Ishikawa (cell line): Measurements from ENCODE around the gene SNX24.

Experiments
- CEBPB ChIP-seq: IDR thresholded peaks from 2 replicates; pipeline ENCODE4 v1.6.1; 2012
- CREB1 ChIP-seq: IDR thresholded peaks from 2 replicates; pipeline ENCODE4 v1.6.1; 2012; ENCODE audit warnings: low read depth
- EGR1 ChIP-seq: IDR thresholded peaks from 2 replicates; pipeline ENCODE4 v1.6.1; 2012
- EP300 ChIP-seq: IDR thresholded peaks from 2 replicates; pipeline ENCODE4 v1.6.1; 2012; ENCODE audit warnings: borderline replicate concordance
- FOXM1 ChIP-seq: IDR thresholded peaks from 2 replicates; pipeline ENCODE4 v1.6.1; 2012; ENCODE audit warnings: low read depth, borderline replicate concordance
- MAX ChIP-seq: IDR thresholded peaks from 2 replicates; pipeline ENCODE4 v1.6.1; 2012
- NFIC ChIP-seq: IDR thresholded peaks from 2 replicates; pipeline ENCODE4 v1.6.1; 2012
- RAD21 ChIP-seq: IDR thresholded peaks from 2 replicates; pipeline ENCODE4 v1.6.1; 2012; ENCODE audit warnings: low read depth
- TAF1 ChIP-seq: IDR thresholded peaks from 2 replicates; pipeline ENCODE4 v1.6.1; 2012; ENCODE audit warnings: low read depth, mild to moderate bottlenecking
- TCF12 ChIP-seq: IDR thresholded peaks from 2 replicates; pipeline ENCODE4 v1.6.1; 2012; ENCODE audit warnings: low read depth
- TEAD4 ChIP-seq: IDR thresholded peaks from 2 replicates; pipeline ENCODE4 v1.6.1; 2012
- USF1 ChIP-seq: IDR thresholded peaks from 2 replicates; pipeline ENCODE4 v1.6.1; 2012
- YY1 ChIP-seq: IDR thresholded peaks from 2 replicates; pipeline ENCODE4 v1.6.1; 2012; ENCODE audit warnings: low read depth
- ZBTB7A ChIP-seq: IDR thresholded peaks from 2 replicates; pipeline ENCODE4 v1.6.1; 2012; ENCODE audit warnings: low read depth
- TF ChIP-seq, protein P1 (sequence below): IDR thresholded peaks from 2 replicates; pipeline ENCODE4 v1.6.1; 2012; ENCODE audit warnings: low read depth, mild to moderate bottlenecking

The SNX24 gene

GRCh38 chr5:122996091-122996490 is 150.7 kb downstream of the SNX24 start:
- no peak for TF ChIP-seq MAX
- TF ChIP-seq RAD21, result no peak

DNA sequence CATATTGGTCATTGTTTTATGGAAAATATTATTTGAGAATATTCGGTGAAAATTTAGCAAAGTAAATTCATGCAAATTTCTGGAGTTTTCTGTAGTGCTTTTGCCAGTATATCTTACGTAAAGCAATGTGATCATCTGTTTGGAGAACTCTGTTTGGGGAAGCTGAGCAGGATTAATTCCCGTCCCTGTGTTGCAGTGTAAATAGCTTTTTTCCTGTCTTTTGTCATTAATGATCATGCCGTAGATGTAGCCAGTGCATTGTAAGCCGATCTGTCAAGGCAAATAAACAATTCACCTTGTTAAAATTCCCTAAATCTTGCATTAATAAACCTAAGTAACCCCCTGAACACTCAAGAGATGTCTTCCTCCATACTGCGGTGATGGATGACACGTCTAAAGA is 151.9 kb downstream of the SNX24 start:
- no peak for TF ChIP-seq USF1

GRCh38 chr5:122999947-123000563 is 154.6 kb downstream of the SNX24 start:
- no peak for TF ChIP-seq ZBTB7A
- TF ChIP-seq RAD21, result peak; percentile 65; the same call in 1 of the 2 replicates

GRCh38 chr5:123000731-123001130 is 155.3 kb downstream of the SNX24 start:
- TF ChIP-seq FOXM1 (no peak), ZBTB7A (no peak), YY1 (no peak)
- TF ChIP-seq, protein P1, sequence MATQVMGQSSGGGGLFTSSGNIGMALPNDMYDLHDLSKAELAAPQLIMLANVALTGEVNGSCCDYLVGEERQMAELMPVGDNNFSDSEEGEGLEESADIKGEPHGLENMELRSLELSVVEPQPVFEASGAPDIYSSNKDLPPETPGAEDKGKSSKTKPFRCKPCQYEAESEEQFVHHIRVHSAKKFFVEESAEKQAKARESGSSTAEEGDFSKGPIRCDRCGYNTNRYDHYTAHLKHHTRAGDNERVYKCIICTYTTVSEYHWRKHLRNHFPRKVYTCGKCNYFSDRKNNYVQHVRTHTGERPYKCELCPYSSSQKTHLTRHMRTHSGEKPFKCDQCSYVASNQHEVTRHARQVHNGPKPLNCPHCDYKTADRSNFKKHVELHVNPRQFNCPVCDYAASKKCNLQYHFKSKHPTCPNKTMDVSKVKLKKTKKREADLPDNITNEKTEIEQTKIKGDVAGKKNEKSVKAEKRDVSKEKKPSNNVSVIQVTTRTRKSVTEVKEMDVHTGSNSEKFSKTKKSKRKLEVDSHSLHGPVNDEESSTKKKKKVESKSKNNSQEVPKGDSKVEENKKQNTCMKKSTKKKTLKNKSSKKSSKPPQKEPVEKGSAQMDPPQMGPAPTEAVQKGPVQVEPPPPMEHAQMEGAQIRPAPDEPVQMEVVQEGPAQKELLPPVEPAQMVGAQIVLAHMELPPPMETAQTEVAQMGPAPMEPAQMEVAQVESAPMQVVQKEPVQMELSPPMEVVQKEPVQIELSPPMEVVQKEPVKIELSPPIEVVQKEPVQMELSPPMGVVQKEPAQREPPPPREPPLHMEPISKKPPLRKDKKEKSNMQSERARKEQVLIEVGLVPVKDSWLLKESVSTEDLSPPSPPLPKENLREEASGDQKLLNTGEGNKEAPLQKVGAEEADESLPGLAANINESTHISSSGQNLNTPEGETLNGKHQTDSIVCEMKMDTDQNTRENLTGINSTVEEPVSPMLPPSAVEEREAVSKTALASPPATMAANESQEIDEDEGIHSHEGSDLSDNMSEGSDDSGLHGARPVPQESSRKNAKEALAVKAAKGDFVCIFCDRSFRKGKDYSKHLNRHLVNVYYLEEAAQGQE, result no peak

- TF ChIP-seq NFIC, result no peak
- TF ChIP-seq TAF1, result no peak
- no peak for TF ChIP-seq YY1
- TF ChIP-seq USF1, result no peak
- TF ChIP-seq, protein P1, result no peak
These were observed 156.4 kb downstream of the SNX24 start for GRCh38 chr5:123001808-123002207.

- TF ChIP-seq ZBTB7A (no peak), USF1 (no peak), TEAD4 (no peak), FOXM1 (no peak), TAF1 (no peak), RAD21 (no peak), EGR1 (no peak), YY1 (no peak), CREB1 (no peak), EP300 (no peak), MAX (no peak), TCF12 (no peak), NFIC (no peak), CEBPB (no peak)
- TF ChIP-seq, protein P1, result no peak
These were observed 161.8 kb downstream of the SNX24 start for GRCh38 chr5:123007182-123007581.
